B cell (primary cell): ENCODE results near the gene TSSK1B. TPM values are rescaled to one million over a fixed set of nuclear protein-coding genes. Genes with fewer than 3 reads are reported as not detected.
"Not testable (repeated sequence)": the region's sequence is repeated elsewhere in the genome, so short reads cannot be mapped to it uniquely, and the experiment has no call there.

ENCODE experiments used
- ATAC-seq: fragments of 200-7000 bp; cut with Tn5 transposase; one replicate; pipeline ENCODE4 v1.10.0; 2021; ENCODE audit warnings: low read depth, mild to moderate bottlenecking, moderate number of reproducible peaks, moderate library complexity
- CTCF ChIA-PET: fragments of 350-600 bp; sonication (Branson Sonifier 250); formaldehyde crosslinking; loops from one replicate; lab custom pipeline; 2021; ENCODE audit warnings: antibody characterized with exemption, inconsistent platforms; lab: Charles Lee
- POLR2A ChIA-PET: fragments of 350-600 bp; sonication (Branson Sonifier 250); formaldehyde crosslinking; loops from one replicate; lab custom pipeline; 2021; ENCODE audit warnings: antibody characterized with exemption; lab: Charles Lee
- DNase-seq: peaks from one replicate; pipeline ENCODE4 v3.0.0; 2013
- H2AFZ ChIP-seq: 2 replicates; pipeline ENCODE4 v1.6.1; 2012; ENCODE audit warnings: mild to moderate bottlenecking, low read depth, low read length; ENCODE audit not compliant: insufficient read depth, poor library complexity, severe bottlenecking
- H3K27ac ChIP-seq, 2 donors: 1 replicate in 1 of 2; 2 replicates in 1 of 2; pipeline ENCODE4 v1.5.1; 2012 to 2013; ENCODE audit warnings: low read length in 2 of 2, mild to moderate bottlenecking in 2 of 2, moderate library complexity in 1 of 2
- H3K27me3 ChIP-seq, 4 experiments: fragments of 200-600 bp in 1 of 4; sonication (generic) in 1 of 4; replicated peaks in 1 of 4; 1 replicate in 2 of 4; 2 replicates in 2 of 4; pipeline versions ENCODE4 v1.6.1 to v1.7.0; 2013 to 2016; ENCODE audit warnings: low read length in 3 of 4, mild to moderate bottlenecking in 2 of 4, mixed read lengths in 1 of 4, moderate library complexity in 1 of 4; ENCODE audit not compliant: insufficient read depth in 4 of 4, control insufficient read depth in 3 of 4; ENCODE audit errors: control extremely low read depth in 1 of 4
- H3K36me3 ChIP-seq, 2 experiments: replicated peaks in 1 of 2; 1 replicate in 1 of 2; 2 replicates in 1 of 2; pipeline versions ENCODE4 v1.6.1 to v1.7.1; 2013; ENCODE audit warnings: low read length in 1 of 2; ENCODE audit not compliant: insufficient read depth in 2 of 2, control insufficient read depth in 1 of 2; ENCODE audit errors: control extremely low read depth in 1 of 2, extremely low read depth in 1 of 2
- H3K4me1 ChIP-seq, 2 donors: fragments of 200-600 bp in 1 of 2; sonication (generic) in 1 of 2; 1 replicate in 1 of 2; 2 replicates in 1 of 2; pipeline versions ENCODE4 v1.5.1 to v1.6.1; 2013 to 2017; ENCODE audit warnings: low read length in 2 of 2; ENCODE audit not compliant: control insufficient read depth in 2 of 2, insufficient read depth in 2 of 2
- H3K4me2 ChIP-seq: replicated peaks from 2 replicates; pipeline ENCODE3; 2012; ENCODE audit warnings: mild to moderate bottlenecking, low read depth, low read length; ENCODE audit not compliant: poor library complexity, severe bottlenecking
- H3K4me3 ChIP-seq, 5 experiments: fragments of 200-600 bp in 1 of 5; sonication (generic) in 1 of 5; 1 replicate in 3 of 5; 2 replicates in 2 of 5; pipeline versions ENCODE4 v1.5.1 to v1.7.0; 2011 to 2016; ENCODE audit warnings: low read length in 4 of 5, mild to moderate bottlenecking in 4 of 5, low read depth in 2 of 5, control low read depth in 1 of 5, moderate library complexity in 1 of 5; ENCODE audit not compliant: insufficient read depth in 1 of 5; ENCODE audit errors: control extremely low read depth in 1 of 5, extremely low read depth in 1 of 5
- H3K79me2 ChIP-seq: fragments of 200-600 bp; sonication (generic); one replicate; pipeline ENCODE4 v1.6.0; 2016; ENCODE audit warnings: low read length; ENCODE audit not compliant: control insufficient read depth, insufficient read depth
- H3K9ac ChIP-seq: fragments of 200-600 bp; sonication (generic); 2 replicates; pipeline ENCODE4 v1.6.1; 2017; ENCODE audit warnings: mild to moderate bottlenecking, low read length, moderate library complexity
- H3K9me3 ChIP-seq, 3 donors: one replicate each; pipeline versions ENCODE4 v1.6.1 to v1.7.1; 2013; ENCODE audit warnings: low read length in 2 of 3; ENCODE audit not compliant: control insufficient read depth in 2 of 3, insufficient read depth in 1 of 3; ENCODE audit errors: control extremely low read depth in 1 of 3
- H4K20me1 ChIP-seq: 2 replicates; pipeline ENCODE4 v1.6.0; 2012; ENCODE audit warnings: mild to moderate bottlenecking, low read length; ENCODE audit not compliant: insufficient read depth, control insufficient read depth, poor library complexity, severe bottlenecking
- H3K27ac Mint-ChIP-seq: one replicate; pipeline ENCODE4 v1.8.0; 2021; ENCODE audit warnings: mixed read lengths
- H3K27me3 Mint-ChIP-seq: one replicate; pipeline ENCODE4 v1.8.0; 2021; ENCODE audit warnings: mixed read lengths
- H3K4me1 Mint-ChIP-seq: one replicate; pipeline ENCODE4 v1.8.0; 2021; ENCODE audit warnings: mixed read lengths
- H3K4me3 Mint-ChIP-seq: one replicate; pipeline ENCODE4 v1.8.0; 2021; ENCODE audit warnings: mixed read lengths
- H3K9me3 Mint-ChIP-seq: one replicate; pipeline ENCODE4 v1.8.0; 2022; ENCODE audit warnings: mixed read lengths; ENCODE audit not compliant: insufficient read depth
- EZH2 ChIP-seq: IDR thresholded peaks from 2 replicates; pipeline ENCODE4 v1.6.1; 2012; ENCODE audit warnings: borderline replicate concordance, low read depth, mild to moderate bottlenecking, moderate library complexity, low read length; ENCODE audit not compliant: insufficient read depth, poor library complexity, severe bottlenecking
- WGBS: methylation state at CpG from one replicate; pipeline ENCODE4 v1.1.5; 2013; ENCODE audit warnings: missing lambda C conversion rate; ENCODE audit not compliant: insufficient coverage; 5-methylcytosine and 5-hydroxymethylcytosine counted together
- intact Hi-C: fragments of 100-400 bp; cut with micrococcal nuclease; formaldehyde crosslinking; loops from one replicate; pipeline ENCODE4 v1.10.0; 2022
- polyA plus RNA-seq: library from polyadenylated mRNA; depleted of rRNA; stranded (reverse); fragments of >200 nt; gene quantifications from 2 replicates; pipeline ENCODE4 v1.2.3, GENCODE V29; 2012
- total RNA-seq, 2 donors: library from RNA; stranded (reverse); fragments of 120-200 nt in 1 of 2; gene quantifications; 1 replicate in 1 of 2; 2 replicates in 1 of 2; pipeline versions ENCODE4 v1.2.3 to v1.2.4, GENCODE V29; 2013 to 2022
- TF ChIP-seq, protein P1 (sequence below): fragments of 200-600 bp; IDR thresholded peaks from one replicate; pipeline ENCODE4 v1.8.0; 2022; ENCODE audit warnings: antibody characterized with exemption, mild to moderate bottlenecking

TSSK1B gene
- total and polyA plus RNA-seq, 2 donors (not counting 1 experiment from before 2014, with no cell fraction given), result not detected

DNA sequence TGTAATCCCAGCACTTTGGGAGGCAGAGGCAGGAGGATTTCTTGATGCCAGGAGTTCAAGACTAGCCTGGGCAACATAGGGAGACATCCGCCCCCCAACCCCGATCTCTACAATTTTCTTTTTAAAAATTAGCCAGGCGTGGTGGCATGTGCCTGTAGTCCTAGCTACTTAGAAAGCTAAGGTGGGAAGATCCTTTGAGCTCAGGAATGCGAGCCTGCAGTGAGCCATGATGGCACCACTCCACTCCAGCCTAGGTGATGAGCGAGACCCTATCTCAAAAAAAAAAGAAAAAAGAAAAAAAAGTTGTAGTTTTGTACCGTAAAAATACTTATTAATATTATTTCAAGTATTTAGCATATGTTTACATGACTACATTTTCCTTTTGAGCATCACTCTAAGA lies 29.3 kb downstream of the TSSK1B start:
- no peak overlapping the region for H3K4me3 Mint-ChIP-seq
- POLR2A ChIA-PET, result no interaction called here

DNA sequence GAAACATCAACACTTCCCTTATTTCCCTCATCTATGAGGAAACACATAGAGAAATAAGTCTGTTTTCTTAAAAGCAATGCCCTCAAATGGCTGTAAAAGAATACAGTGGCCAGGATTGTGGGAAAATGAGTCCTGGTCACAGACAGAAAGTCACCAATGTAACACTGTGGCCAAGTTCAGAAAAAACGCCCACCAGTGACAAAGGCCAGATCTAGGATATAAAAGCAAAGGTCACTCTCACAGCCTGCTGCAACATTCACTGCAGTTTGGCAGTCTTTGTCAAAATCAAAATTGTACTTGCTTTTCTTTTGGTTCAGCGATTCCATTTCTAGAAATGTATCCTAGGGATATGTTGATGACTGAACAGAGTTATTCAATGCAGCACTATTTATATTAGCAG lies 30.5 kb downstream of the TSSK1B start:
- peaks cover 7% of the 10 kb centered on the region for H3K27me3 Mint-ChIP-seq
- TF ChIP-seq EZH2, result no peak
- TF ChIP-seq, protein P1, sequence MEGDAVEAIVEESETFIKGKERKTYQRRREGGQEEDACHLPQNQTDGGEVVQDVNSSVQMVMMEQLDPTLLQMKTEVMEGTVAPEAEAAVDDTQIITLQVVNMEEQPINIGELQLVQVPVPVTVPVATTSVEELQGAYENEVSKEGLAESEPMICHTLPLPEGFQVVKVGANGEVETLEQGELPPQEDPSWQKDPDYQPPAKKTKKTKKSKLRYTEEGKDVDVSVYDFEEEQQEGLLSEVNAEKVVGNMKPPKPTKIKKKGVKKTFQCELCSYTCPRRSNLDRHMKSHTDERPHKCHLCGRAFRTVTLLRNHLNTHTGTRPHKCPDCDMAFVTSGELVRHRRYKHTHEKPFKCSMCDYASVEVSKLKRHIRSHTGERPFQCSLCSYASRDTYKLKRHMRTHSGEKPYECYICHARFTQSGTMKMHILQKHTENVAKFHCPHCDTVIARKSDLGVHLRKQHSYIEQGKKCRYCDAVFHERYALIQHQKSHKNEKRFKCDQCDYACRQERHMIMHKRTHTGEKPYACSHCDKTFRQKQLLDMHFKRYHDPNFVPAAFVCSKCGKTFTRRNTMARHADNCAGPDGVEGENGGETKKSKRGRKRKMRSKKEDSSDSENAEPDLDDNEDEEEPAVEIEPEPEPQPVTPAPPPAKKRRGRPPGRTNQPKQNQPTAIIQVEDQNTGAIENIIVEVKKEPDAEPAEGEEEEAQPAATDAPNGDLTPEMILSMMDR, result no peak
- Histone ChIP-seq H2AFZ (no peak overlapping the region), H3K27ac (no peak overlapping the region), H4K20me1 (no peaks in the 10 kb centered on the region), H3K4me1 (no peaks in the 10 kb centered on the region), H3K4me2 (no peak overlapping the region), H3K9ac (no peak overlapping the region), H3K79me2 (no peaks in the 10 kb centered on the region), H3K27me3 (peaks cover 0 to 3% (median under 1%) of the 10 kb centered on the region in 4 experiments), H3K9me3 (no peaks in the 10 kb centered on the region), H3K4me3 (no peak overlapping the region), H3K36me3 (no peaks in the 10 kb centered on the region)
- H3K4me3 Mint-ChIP-seq, result no peak overlapping the region
- ATAC-seq (no peak), DNase-seq (no peak)
- 75% methylated on average over 1 of the region's 2 CpGs for WGBS
- CTCF ChIA-PET, result no interaction called here
- no peaks in the 10 kb centered on the region for H3K4me1 Mint-ChIP-seq
- POLR2A ChIA-PET, result no interaction called here
- no peaks in the 10 kb centered on the region for H3K9me3 Mint-ChIP-seq
- intact Hi-C loops, result no loop called here
- no peak overlapping the region for H3K27ac Mint-ChIP-seq

More for the DNA sequence above, 29.3 kb downstream of the TSSK1B start:
- Mint-ChIP-seq H3K9me3 (no peaks in the 10 kb centered on the region), H3K4me1 (no peaks in the 10 kb centered on the region), H3K27ac (no peak overlapping the region), H3K27me3 (peaks cover 7% of the 10 kb centered on the region)
- Histone ChIP-seq H3K4me3 (no peak overlapping the region), H4K20me1 (no peaks in the 10 kb centered on the region), H3K9ac (no peak overlapping the region), H3K27me3 (peaks cover 0 to 3% (median under 1%) of the 10 kb centered on the region in 4 experiments), H3K79me2 (no peaks in the 10 kb centered on the region), H2AFZ (no peak overlapping the region), H3K4me2 (no peak overlapping the region), H3K36me3 (no peaks in the 10 kb centered on the region), H3K4me1 (no peaks in the 10 kb centered on the region), H3K27ac (no peak overlapping the region), H3K9me3 (peaks cover 0 to 1% (median 0%) of the 10 kb centered on the region in 3 donors)
- WGBS, result 60% methylated on average over 1 of the region's 6 CpGs
- TF ChIP-seq, protein P1, result no peak
- TF ChIP-seq EZH2, result no peak
- CTCF ChIA-PET, result no interaction called here
- intact Hi-C loops, result no loop called here
- DNase-seq, result no peak
- no peak for ATAC-seq

DNA sequence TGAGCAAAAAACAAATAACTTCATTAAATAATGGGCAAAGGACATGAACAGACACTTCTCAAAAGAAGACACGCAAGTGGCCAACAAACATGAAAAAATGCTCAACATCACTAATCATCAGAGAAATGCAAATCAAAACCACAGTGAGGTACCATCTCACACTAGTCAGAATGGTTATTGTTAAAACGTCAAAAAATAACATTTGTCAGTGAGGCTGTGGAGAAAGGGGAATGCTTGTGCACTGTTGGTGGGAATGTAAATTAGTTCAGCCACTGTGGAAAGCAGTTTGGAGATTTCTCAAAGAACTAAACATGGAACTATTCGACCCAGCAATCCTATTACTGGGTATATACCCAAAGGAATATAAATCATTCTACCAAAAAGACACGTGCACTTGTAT lies 36.8 kb downstream of the TSSK1B start:
- CTCF ChIA-PET, H3K4me3 Mint-ChIP-seq, H3K79me2 ChIP-seq, H3K9ac ChIP-seq, H3K27me3 ChIP-seq, H3K4me2 ChIP-seq, H3K9me3 ChIP-seq, H2AFZ ChIP-seq, POLR2A ChIA-PET, H3K27me3 Mint-ChIP-seq, H3K36me3 ChIP-seq, ATAC-seq, H3K27ac Mint-ChIP-seq, intact Hi-C loops, H3K9me3 Mint-ChIP-seq, H3K4me1 ChIP-seq, H3K4me1 Mint-ChIP-seq, DNase-seq, H3K27ac ChIP-seq, H3K4me3 ChIP-seq, H4K20me1 ChIP-seq: not testable (repeated sequence)
- WGBS, result 100% methylated on average over 1 of the region's 4 CpGs
